IgD-negative memory B cell (primary cell): ENCODE measurements around the gene CLPTM1L. TPM values are rescaled to one million over a fixed set of nuclear protein-coding genes. Genes with fewer than 3 reads are reported as not detected.
A peak's percentile ranks its signal among the peaks of the same experiment; 100 is the strongest.

ENCODE experiments used
- H3K27ac Mint-ChIP-seq, 3 donors: one replicate each; pipeline ENCODE4 v1.8.0; 2020 to 2022; ENCODE audit warnings: mild to moderate bottlenecking in 3 of 3, mixed read lengths in 3 of 3, moderate library complexity in 1 of 3
- H3K27me3 Mint-ChIP-seq: one replicate; pipeline ENCODE4 v1.8.0; 2021; ENCODE audit warnings: mixed read lengths
- H3K36me3 Mint-ChIP-seq: one replicate; pipeline ENCODE4 v1.8.0; 2020; ENCODE audit warnings: mild to moderate bottlenecking, mixed read lengths
- H3K4me1 Mint-ChIP-seq, 3 donors: one replicate each; pipeline ENCODE4 v1.8.0; 2020 to 2022; ENCODE audit warnings: mixed read lengths in 3 of 3, mild to moderate bottlenecking in 1 of 3
- H3K4me3 Mint-ChIP-seq, 4 donors: one replicate each; pipeline ENCODE4 v1.8.0; 2020 to 2022; ENCODE audit warnings: mild to moderate bottlenecking in 4 of 4, mixed read lengths in 4 of 4, moderate library complexity in 3 of 4
- H3K9me3 Mint-ChIP-seq, 3 donors: one replicate each; pipeline ENCODE4 v1.8.0; 2020 to 2021; ENCODE audit warnings: mixed read lengths in 3 of 3, mild to moderate bottlenecking in 1 of 3
- polyA plus RNA-seq: library from polyadenylated mRNA; unstranded; fragments of 300-500 nt; fragmentation: Illumina TruSeq; gene quantifications from one replicate; pipeline ENCODE4 v1.2.3, GENCODE V29; 2021

The CLPTM1L gene
- polyA plus RNA-seq, 1 donor from 2014 or later: 25.7 TPM

- H3K4me3 Mint-ChIP-seq: peak overlapping the region in 1 of 4 donors; percentile 72
- no peak overlapping the region for H3K27ac Mint-ChIP-seq
- no peaks in the 10 kb centered on the region for H3K36me3 Mint-ChIP-seq
- H3K4me1 Mint-ChIP-seq: peaks cover 0 to 10% (median 2%) of the 10 kb centered on the region in 3 donors
- no peaks in the 10 kb centered on the region for H3K9me3 Mint-ChIP-seq
- peaks cover 24% of the 10 kb centered on the region for H3K27me3 Mint-ChIP-seq
Observed at GRCh38 chr5:1359713-1360112, 14.8 kb upstream of the CLPTM1L start.

GRCh38 chr5:1359031-1359645 lies 14.2 kb upstream of the CLPTM1L start:
- no peaks in the 10 kb centered on the region for H3K36me3 Mint-ChIP-seq
- peaks cover 18% of the 10 kb centered on the region for H3K27me3 Mint-ChIP-seq
- H3K27ac Mint-ChIP-seq: no peak overlapping the region
- peak overlapping the region in 1 of 4 donors; percentile 72 for H3K4me3 Mint-ChIP-seq
- H3K4me1 Mint-ChIP-seq: peaks cover 0 to 10% (median 0%) of the 10 kb centered on the region in 3 donors
- H3K9me3 Mint-ChIP-seq: no peaks in the 10 kb centered on the region

- H3K27me3 Mint-ChIP-seq: peaks cover 14% of the 10 kb centered on the region
- no peaks in the 10 kb centered on the region for H3K9me3 Mint-ChIP-seq
- no peak overlapping the region for H3K27ac Mint-ChIP-seq
- no peaks in the 10 kb centered on the region for H3K36me3 Mint-ChIP-seq
- H3K4me1 Mint-ChIP-seq: peaks cover 0 to 10% (median 0%) of the 10 kb centered on the region in 3 donors
- H3K4me3 Mint-ChIP-seq: no peak overlapping the region
Observed at GRCh38 chr5:1358726-1359025, 13.8 kb upstream of the CLPTM1L start.

- Mint-ChIP-seq H3K4me3 (peak overlapping the region in 1 of 4 donors; percentile 28), H3K27ac (no peak overlapping the region), H3K36me3 (peaks cover 3% of the 10 kb centered on the region), H3K9me3 (no peaks in the 10 kb centered on the region), H3K27me3 (peaks cover 9% of the 10 kb centered on the region), H3K4me1 (peaks cover 0 to 5% (median 0%) of the 10 kb centered on the region in 3 donors)
Observed at GRCh38 chr5:1357946-1358725, 13.2 kb upstream of the CLPTM1L start.

GRCh38 chr5:1356873-1357787 lies 12.2 kb upstream of the CLPTM1L start:
- H3K36me3 Mint-ChIP-seq: peaks cover 3% of the 10 kb centered on the region
- no peaks in the 10 kb centered on the region for H3K9me3 Mint-ChIP-seq
- peaks cover 5% of the 10 kb centered on the region for H3K27me3 Mint-ChIP-seq
- peak overlapping the region in 1 of 4 donors; percentile 70 for H3K4me3 Mint-ChIP-seq
- H3K4me1 Mint-ChIP-seq: peaks cover 0 to 2% (median 0%) of the 10 kb centered on the region in 3 donors
- no peak overlapping the region for H3K27ac Mint-ChIP-seq

GRCh38 chr5:1354576-1354975 lies 9.7 kb upstream of the CLPTM1L start:
- Mint-ChIP-seq H3K4me1 (peaks cover 0 to 2% (median 0%) of the 10 kb centered on the region in 3 donors), H3K27ac (no peak overlapping the region), H3K4me3 (no peak overlapping the region), H3K9me3 (no peaks in the 10 kb centered on the region), H3K27me3 (peaks cover under 1% of the 10 kb centered on the region), H3K36me3 (peaks cover 3% of the 10 kb centered on the region)

GRCh38 chr5:1352231-1353219 lies 7.6 kb upstream of the CLPTM1L start:
- Mint-ChIP-seq H3K27me3 (no peaks in the 10 kb centered on the region), H3K9me3 (no peaks in the 10 kb centered on the region), H3K36me3 (peaks cover 4% of the 10 kb centered on the region), H3K27ac (no peak overlapping the region), H3K4me1 (peaks cover 0 to 2% (median 0%) of the 10 kb centered on the region in 3 donors), H3K4me3 (no peak overlapping the region)

- no peaks in the 10 kb centered on the region for H3K27me3 Mint-ChIP-seq
- no peak overlapping the region for H3K4me3 Mint-ChIP-seq
- peaks cover 0 to 6% (median 2%) of the 10 kb centered on the region in 3 donors for H3K4me1 Mint-ChIP-seq
Observed at GRCh38 chr5:1351156-1351555, 6.3 kb upstream of the CLPTM1L start.

GRCh38 chr5:1349246-1349645 lies 4.3 kb upstream of the CLPTM1L start:
- H3K27me3 Mint-ChIP-seq: no peaks in the 10 kb centered on the region
- peaks cover 4% of the 10 kb centered on the region for H3K36me3 Mint-ChIP-seq
- no peak overlapping the region for H3K4me3 Mint-ChIP-seq
- no peak overlapping the region for H3K27ac Mint-ChIP-seq
- no peaks in the 10 kb centered on the region for H3K9me3 Mint-ChIP-seq
- H3K4me1 Mint-ChIP-seq: peaks cover 3 to 12% (median 7%) of the 10 kb centered on the region in 3 donors

More at GRCh38 chr5:1351156-1351555, 6.3 kb upstream of the CLPTM1L start:
- peaks cover 4% of the 10 kb centered on the region for H3K36me3 Mint-ChIP-seq
- H3K9me3 Mint-ChIP-seq: no peaks in the 10 kb centered on the region
- no peak overlapping the region for H3K27ac Mint-ChIP-seq

GRCh38 chr5:1348986-1349245 lies 4.0 kb upstream of the CLPTM1L start:
- H3K4me3 Mint-ChIP-seq: peak overlapping the region in 1 of 4 donors; percentile 40
- H3K27me3 Mint-ChIP-seq: no peaks in the 10 kb centered on the region
- peaks cover 4% of the 10 kb centered on the region for H3K36me3 Mint-ChIP-seq

GRCh38 chr5:1347571-1347970 lies 2.7 kb upstream of the CLPTM1L start:
- Mint-ChIP-seq H3K4me1 (peaks cover 3 to 20% (median 19%) of the 10 kb centered on the region in 3 donors), H3K4me3 (peak overlapping the region in 2 of 4 donors; percentile 52 to 94), H3K36me3 (peaks cover 4% of the 10 kb centered on the region), H3K9me3 (no peaks in the 10 kb centered on the region), H3K27ac (peak overlapping the region in 2 of 3 donors; percentile 47 to 88), H3K27me3 (no peaks in the 10 kb centered on the region)

More at GRCh38 chr5:1348986-1349245, 4.0 kb upstream of the CLPTM1L start:
- Mint-ChIP-seq H3K27ac (peak overlapping the region in 1 of 3 donors; percentile 51), H3K9me3 (no peaks in the 10 kb centered on the region), H3K4me1 (peaks cover 3 to 15% (median 10%) of the 10 kb centered on the region in 3 donors)

GRCh38 chr5:1346627-1347440 lies 1.9 kb upstream of the CLPTM1L start:
- Mint-ChIP-seq H3K9me3 (no peaks in the 10 kb centered on the region), H3K36me3 (peaks cover 4% of the 10 kb centered on the region), H3K27me3 (no peaks in the 10 kb centered on the region), H3K27ac (peak overlapping the region; percentile 23 to 88 (median 73)), H3K4me1 (peaks cover 6 to 25% (median 25%) of the 10 kb centered on the region in 3 donors), H3K4me3 (peak overlapping the region in 3 of 4 donors; percentile 79 to 94 (median 89))

GRCh38 chr5:1345876-1346626 lies 1.2 kb upstream of the CLPTM1L start:
- peaks cover 11 to 32% (median 28%) of the 10 kb centered on the region in 3 donors for H3K4me1 Mint-ChIP-seq
- H3K27ac Mint-ChIP-seq: peak overlapping the region; percentile 71 to 88 (median 87)
- peaks cover 4% of the 10 kb centered on the region for H3K36me3 Mint-ChIP-seq
- H3K9me3 Mint-ChIP-seq: no peaks in the 10 kb centered on the region
- peak overlapping the region; percentile 78 to 94 (median 89) for H3K4me3 Mint-ChIP-seq
- no peaks in the 10 kb centered on the region for H3K27me3 Mint-ChIP-seq
